ENCODE measurements around the gene DDX20. TPM values are rescaled to one million over a fixed set of nuclear protein-coding genes. Genes with fewer than 3 reads are reported as not detected.

DDX20 gene
- polyA plus RNA-seq, 1 donor from 2014 or later: 26.5 TPM

- Histone ChIP-seq H3K9ac (ENCODE audit: low read length) (no peak overlapping the region), H3K27me3 (ENCODE audit: insufficient read depth, low read depth, low read length) (no peaks in the 10 kb centered on the region), H3K9me3 (ENCODE audit: low read length) (no peaks in the 10 kb centered on the region), H3K36me3 (ENCODE audit: insufficient read depth, low read length) (peaks cover 3% of the 10 kb centered on the region), H3K4me3 (ENCODE audit: low read length) (no peak overlapping the region), H3F3A (ENCODE audit: insufficient read depth, low read length, poor library complexity, severe bottlenecking) (no peaks in the 10 kb centered on the region), H3K27ac (ENCODE audit: low read length) (no peak overlapping the region), H3K4me2 (ENCODE audit: low read length) (no peak overlapping the region), H4K20me1 (ENCODE audit: insufficient read depth) (no peaks in the 10 kb centered on the region), H3K9me2 (ENCODE audit: insufficient read depth, low read length) (no peaks in the 10 kb centered on the region), H3K79me2 (replicated peaks; ENCODE audit: insufficient read depth, low read length) (no peaks in the 10 kb centered on the region), H2AFZ (ENCODE audit: low read depth, low read length) (no peak overlapping the region)
- TF ChIP-seq MXI1 (conservative IDR thresholded peaks at IDR 0.05; ENCODE audit: poor library complexity, severe bottlenecking) (no peak), CTCF (IDR thresholded peaks at IDR 0.05; ENCODE audit: poor library complexity, severe bottlenecking) (no peak), EZH2 (IDR thresholded peaks at IDR 0.05; ENCODE audit: borderline replicate concordance, insufficient read depth, low read length, poor library complexity, severe bottlenecking) (no peak), POLR2AphosphoS5 (IDR thresholded peaks at IDR 0.05) (no peak), REST (IDR thresholded peaks at IDR 0.05; ENCODE audit: borderline replicate concordance) (no peak), RAD21 (conservative IDR thresholded peaks at IDR 0.05) (no peak), TAF1 (IDR thresholded peaks at IDR 0.05; ENCODE audit: low read depth) (no peak)
These were observed 12.3 kb downstream of the DDX20 start for GRCh38 chr1:111768023-111768422.

- H3K79me2 ChIP-seq (replicated peaks; ENCODE audit: insufficient read depth, low read length): no peaks in the 10 kb centered on the region
- no peak overlapping the region for H3K4me2 ChIP-seq (ENCODE audit: low read length)
- TF ChIP-seq REST (IDR thresholded peaks at IDR 0.05; ENCODE audit: borderline replicate concordance): no peak
- no peak for TF ChIP-seq RAD21 (conservative IDR thresholded peaks at IDR 0.05)
- no peak for TF ChIP-seq POLR2AphosphoS5 (IDR thresholded peaks at IDR 0.05)
- no peak for TF ChIP-seq TAF1 (IDR thresholded peaks at IDR 0.05; ENCODE audit: low read depth)
- no peak for TF ChIP-seq SMC3 (conservative IDR thresholded peaks at IDR 0.05; ENCODE audit: poor library complexity)
- TF ChIP-seq EP300 (conservative IDR thresholded peaks at IDR 0.05; ENCODE audit: poor library complexity, severe bottlenecking): no peak
- TF ChIP-seq CTCF (IDR thresholded peaks at IDR 0.05; ENCODE audit: poor library complexity, severe bottlenecking): no peak
- no peak for TF ChIP-seq MXI1 (conservative IDR thresholded peaks at IDR 0.05; ENCODE audit: poor library complexity, severe bottlenecking)
- TF ChIP-seq EZH2 (IDR thresholded peaks at IDR 0.05; ENCODE audit: borderline replicate concordance, insufficient read depth, low read length, poor library complexity, severe bottlenecking): no peak
- no peak overlapping the region for H2AFZ ChIP-seq (ENCODE audit: low read depth, low read length)
- no peaks in the 10 kb centered on the region for H4K20me1 ChIP-seq (ENCODE audit: insufficient read depth)
- no peaks in the 10 kb centered on the region for H3K9me3 ChIP-seq (ENCODE audit: low read length)
- no peak overlapping the region for H3K9ac ChIP-seq (ENCODE audit: low read length)
- H3F3A ChIP-seq (ENCODE audit: insufficient read depth, low read length, poor library complexity, severe bottlenecking): no peaks in the 10 kb centered on the region
- H3K27ac ChIP-seq (ENCODE audit: low read length): no peak overlapping the region
- peaks cover 3% of the 10 kb centered on the region for H3K36me3 ChIP-seq (ENCODE audit: insufficient read depth, low read length)
- no peaks in the 10 kb centered on the region for H3K27me3 ChIP-seq (ENCODE audit: insufficient read depth, low read depth, low read length)
- H3K9me2 ChIP-seq (ENCODE audit: insufficient read depth, low read length): no peaks in the 10 kb centered on the region
- H3K4me3 ChIP-seq (ENCODE audit: low read length): no peak overlapping the region
These were observed 12.9 kb downstream of the DDX20 start for GRCh38 chr1:111768625-111769024.

All from neural cell (in vitro differentiated cells).